Embryonic facial prominence (tissue), 1 donor: Measurements from ENCODE around the gene RFTN2.
A peak's percentile ranks its signal among the peaks of the same experiment; 100 is the strongest.
"Not testable (repeated sequence)": the region's sequence is repeated elsewhere in the genome, so short reads cannot be mapped to it uniquely, and the experiment has no call there.

Source experiments
- DNase-seq: peaks from one replicate; pipeline ENCODE4 v3.0.0-alpha.2; 2016; ENCODE audit errors: extremely low spot score

The RFTN2 gene

GRCh38 chr2:197675246-197675645, at the start of gene RFTN2:
RFTN2 (minus strand) TSS chr2:197675587; CDS start chr2:197675458, 129 bp downstream.
- DNase-seq, result peak; percentile 44

- no peak for DNase-seq
Observed at GRCh38 chr2:197717863-197718262, 42.5 kb upstream of the RFTN2 start.

- no peak for DNase-seq
Observed at GRCh38 chr2:197713271-197713670, 37.9 kb upstream of the RFTN2 start.

GRCh38 chr2:197711578-197711977, 36.2 kb upstream of the RFTN2 start:
- no peak for DNase-seq

- DNase-seq, result no peak
Observed at GRCh38 chr2:197710424-197711042, 35.1 kb upstream of the RFTN2 start.

- not testable (repeated sequence) for DNase-seq
Observed at GRCh38 chr2:197709140-197709539, 33.8 kb upstream of the RFTN2 start.

GRCh38 chr2:197708331-197708730, 32.9 kb upstream of the RFTN2 start:
- no peak for DNase-seq

- DNase-seq, result no peak
Observed at GRCh38 chr2:197707316-197708213, 32.2 kb upstream of the RFTN2 start.

GRCh38 chr2:197706839-197707207, 31.4 kb upstream of the RFTN2 start:
- no peak for DNase-seq

- no peak for DNase-seq
Observed at GRCh38 chr2:197705912-197706838, 30.8 kb upstream of the RFTN2 start.

- DNase-seq, result peak; percentile 90
Observed at GRCh38 chr2:197705121-197705911, 29.9 kb upstream of the RFTN2 start, which contains the start of gene MARS2. MARS2 (plus strand) TSS chr2:197705369; CDS start chr2:197705406, 37 bp downstream.

GRCh38 chr2:197704434-197705120, 29.2 kb upstream of the RFTN2 start:
- no peak for DNase-seq

GRCh38 chr2:197700960-197701359, 25.6 kb upstream of the RFTN2 start:
- DNase-seq, result no peak

GRCh38 chr2:197699724-197700123, 24.3 kb upstream of the RFTN2 start:
- DNase-seq, result not testable (repeated sequence)

GRCh38 chr2:197696571-197696970, 21.2 kb upstream of the RFTN2 start:
- not testable (repeated sequence) for DNase-seq

- DNase-seq, result not testable (repeated sequence)
Observed at GRCh38 chr2:197695971-197696370, 20.6 kb upstream of the RFTN2 start.

- not testable (repeated sequence) for DNase-seq
Observed at GRCh38 chr2:197695206-197695605, 19.8 kb upstream of the RFTN2 start.

- no peak for DNase-seq
Observed at GRCh38 chr2:197677483-197677882, 2.1 kb upstream of the RFTN2 start.

- DNase-seq, result no peak
Observed at GRCh38 chr2:197677056-197677455, 1.7 kb upstream of the RFTN2 start.

- peak; percentile 87 for DNase-seq
Observed at GRCh38 chr2:197675711-197676188, 363 bp upstream of the RFTN2 start.
